Activated CD4-positive, alpha-beta T cell treated with anti-CD3 and anti-CD28 coated beads, Interleukin-10, Interleukin-2, amounts not matched to agents 100 ng/mL and 50 ng/mL, durations not matched to agents 16 hours and 8 hours (primary cell): ENCODE results near the gene GNPTAB.
"Not testable (repeated sequence)": the region's sequence is repeated elsewhere in the genome, so short reads cannot be mapped to it uniquely, and the experiment has no call there.

Experiments
- DNase-seq: peaks from one replicate; pipeline ENCODE4 v3.0.0-alpha.2; 2020

The GNPTAB gene

DNA sequence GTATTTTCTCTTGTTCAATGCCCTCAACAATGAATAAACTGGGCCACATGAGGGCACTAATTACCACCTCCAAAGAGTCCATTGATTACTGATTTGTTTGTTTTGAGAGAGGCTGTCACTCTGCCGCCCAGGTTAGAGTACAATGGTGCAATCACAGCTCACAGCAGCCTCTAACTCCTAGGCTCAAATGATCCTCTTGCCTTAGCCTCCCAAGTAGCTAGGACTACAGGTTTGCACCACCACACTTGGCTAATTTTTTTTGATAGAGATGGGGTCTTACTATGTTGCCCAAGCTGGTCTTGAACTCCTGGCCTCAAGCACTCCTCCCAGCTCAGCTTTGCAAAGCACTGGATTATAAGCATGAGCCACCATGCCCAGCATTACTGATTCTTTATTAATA, 63.2 kb downstream of the GNPTAB start:
- no peak for DNase-seq

DNA sequence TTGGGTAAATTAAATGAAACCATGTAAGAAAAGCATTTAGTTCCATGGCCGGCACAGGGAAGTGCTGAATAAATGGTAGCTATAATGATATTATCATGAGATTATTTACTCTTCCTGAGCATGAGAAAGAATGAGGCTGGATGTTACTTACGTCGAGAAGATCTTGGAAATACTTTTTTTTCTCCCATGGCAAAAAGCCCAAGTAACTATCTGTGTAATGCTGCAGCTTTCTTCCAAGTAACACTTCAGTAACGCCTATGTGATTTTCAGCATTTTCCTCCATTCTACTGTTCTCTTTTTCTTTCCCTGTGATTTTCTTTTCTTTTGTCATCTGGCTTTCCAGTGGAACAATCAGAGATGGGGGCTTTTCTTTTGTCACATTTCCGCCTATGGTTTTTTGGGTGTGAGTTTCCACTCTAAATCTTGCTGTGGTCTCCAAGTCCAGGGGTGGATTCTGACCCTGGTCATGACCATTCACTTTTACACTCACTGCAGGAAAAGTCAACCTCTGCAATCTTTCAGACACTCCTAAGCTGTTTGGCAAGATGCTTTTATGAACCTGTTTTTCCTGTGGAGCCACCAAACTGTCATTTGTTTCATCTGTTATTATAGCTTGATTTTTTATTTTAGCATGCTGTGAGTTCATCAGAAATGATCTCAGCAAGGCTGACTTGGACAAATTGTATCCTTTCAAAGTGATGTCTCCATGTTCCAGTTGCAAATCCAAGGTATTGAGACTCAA, 66.5 kb downstream of the GNPTAB start:
- DNase-seq: no peak

DNA sequence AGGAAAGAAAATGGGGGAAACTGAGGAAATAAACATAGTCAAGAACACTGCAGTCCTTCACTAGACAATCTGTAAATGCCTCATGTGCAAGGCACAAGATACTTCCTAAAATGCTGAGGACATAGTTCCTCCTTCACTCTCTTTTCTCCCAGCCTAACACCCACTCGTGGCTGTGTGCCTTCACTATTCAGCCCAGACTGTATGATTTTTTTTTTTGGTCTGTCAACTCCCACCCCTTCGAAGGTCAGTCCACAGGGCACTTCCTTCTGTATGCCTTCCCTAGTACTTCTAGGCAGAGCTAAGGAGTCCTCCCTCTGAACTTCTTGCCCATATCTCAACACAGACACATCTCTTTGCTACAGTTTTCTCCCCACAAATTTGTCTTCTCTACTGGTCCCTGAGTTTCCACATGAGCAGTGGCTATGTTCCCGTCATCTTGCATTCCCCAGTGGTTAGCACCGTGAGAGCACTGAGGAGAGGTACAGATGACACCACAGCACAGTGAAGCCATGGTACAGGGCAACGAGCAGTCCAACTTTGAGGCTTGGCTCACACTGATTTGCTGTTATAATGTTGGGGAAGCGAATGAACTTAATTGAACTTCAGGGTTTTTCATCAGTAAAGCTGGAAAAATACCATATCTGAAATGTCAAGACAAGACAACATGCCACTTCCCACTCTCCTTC, 67.4 kb downstream of the GNPTAB start:
- DNase-seq: no peak

DNA sequence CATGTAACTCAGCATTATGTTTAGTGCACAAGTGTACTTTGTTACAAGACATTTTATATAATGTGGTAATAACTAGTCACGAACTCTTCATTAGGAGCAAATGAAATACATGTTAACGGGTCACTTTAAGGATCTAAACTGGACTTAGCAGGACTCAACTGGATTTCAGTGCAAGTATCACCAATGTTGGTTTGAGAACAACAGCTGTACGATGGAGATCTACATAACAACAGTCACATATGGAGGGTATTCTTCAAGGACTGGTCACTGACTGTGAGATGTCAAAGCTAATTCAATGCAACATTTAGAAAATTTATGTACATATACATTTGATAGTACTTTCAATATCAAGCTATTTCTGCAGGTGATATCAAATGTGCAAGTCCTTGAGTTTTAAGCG, 69.0 kb downstream of the GNPTAB start:
- no peak for DNase-seq

DNA sequence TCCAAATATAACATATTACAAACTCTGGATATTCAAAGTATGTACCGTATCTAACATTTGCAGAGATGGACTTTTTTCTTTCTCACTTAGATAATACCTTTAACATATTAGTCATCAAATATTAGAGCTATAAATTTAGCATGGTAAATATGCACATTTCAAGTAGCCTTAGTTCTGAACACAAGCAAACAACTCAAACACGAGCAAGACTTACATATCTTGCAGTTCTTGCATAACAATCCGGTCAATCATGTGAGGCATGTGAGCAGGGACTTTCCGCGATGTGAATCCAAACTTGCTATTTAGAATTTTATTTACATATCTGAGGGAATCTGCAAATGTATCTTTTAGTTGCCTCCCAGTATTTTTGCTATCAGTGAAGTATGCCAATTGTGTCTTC, 69.4 kb downstream of the GNPTAB start:
- no peak for DNase-seq

DNA sequence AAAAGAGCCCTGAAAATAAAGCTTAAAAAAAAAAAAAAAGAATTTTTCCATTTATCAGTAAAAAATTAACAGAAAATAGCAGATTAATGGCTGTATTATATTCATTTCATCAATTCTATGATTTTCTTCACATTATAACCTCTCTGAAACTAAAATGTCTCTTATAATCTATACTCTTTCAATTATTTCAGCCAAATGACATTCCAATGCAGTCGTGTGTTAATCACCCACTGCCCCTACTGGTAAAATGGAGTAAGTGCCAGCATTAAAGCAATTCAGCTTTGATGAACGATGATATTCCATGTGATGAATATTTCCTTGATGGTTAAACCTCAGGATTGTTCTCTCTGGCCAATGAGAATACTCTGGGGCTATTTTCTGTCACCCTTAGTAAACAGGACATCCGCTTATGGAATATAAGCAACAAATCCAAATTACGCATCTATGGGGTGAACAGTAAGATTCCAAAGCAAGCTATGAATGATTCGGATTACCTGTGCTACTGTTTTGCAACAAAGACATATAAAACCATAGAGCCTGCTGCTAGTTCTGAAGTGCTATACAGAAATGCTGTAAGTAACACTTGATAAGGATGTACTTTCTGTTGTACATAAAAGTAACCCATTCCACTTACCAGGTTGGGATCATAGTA, 71.2 kb downstream of the GNPTAB start:
- peak; percentile 28 for DNase-seq

DNA sequence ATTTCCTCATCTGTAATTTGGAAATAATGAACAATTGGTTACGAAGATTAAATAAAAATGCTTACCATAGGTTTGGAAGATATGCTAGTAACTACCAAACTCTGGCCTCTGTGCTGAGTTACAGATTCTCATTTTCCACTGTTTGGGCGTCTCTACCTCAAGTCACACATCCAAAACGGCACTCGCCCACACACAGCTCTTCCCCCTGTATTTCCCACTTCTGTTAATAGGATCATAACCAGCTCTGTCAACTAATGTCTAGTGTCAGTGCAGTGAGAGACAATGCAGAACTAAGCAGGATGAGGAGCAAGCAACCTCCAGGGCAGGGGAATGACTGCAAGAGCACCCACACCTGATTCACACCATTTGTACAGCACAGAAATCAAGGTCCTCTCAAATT, 80.6 kb downstream of the GNPTAB start:
- DNase-seq: no peak

DNA sequence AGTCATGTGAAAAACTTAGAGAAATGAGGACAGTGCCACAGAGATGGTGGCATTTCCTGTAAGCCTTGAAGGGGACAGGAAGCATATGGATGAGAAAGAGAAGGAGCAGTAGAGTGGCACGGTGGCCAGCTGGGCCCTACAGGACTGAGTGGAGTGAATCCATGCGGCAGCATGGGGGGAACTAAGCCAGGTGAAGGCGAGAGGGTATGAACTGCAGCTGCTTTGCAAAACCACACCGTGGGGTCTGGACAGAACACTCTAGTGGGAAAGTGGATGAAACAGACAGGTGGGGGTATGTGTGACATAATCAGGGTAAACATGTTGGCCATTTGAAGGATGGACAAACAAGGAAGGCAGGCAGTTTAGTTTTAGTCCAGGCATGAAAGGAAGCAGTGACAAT, 81.1 kb downstream of the GNPTAB start:
- no peak for DNase-seq

DNA sequence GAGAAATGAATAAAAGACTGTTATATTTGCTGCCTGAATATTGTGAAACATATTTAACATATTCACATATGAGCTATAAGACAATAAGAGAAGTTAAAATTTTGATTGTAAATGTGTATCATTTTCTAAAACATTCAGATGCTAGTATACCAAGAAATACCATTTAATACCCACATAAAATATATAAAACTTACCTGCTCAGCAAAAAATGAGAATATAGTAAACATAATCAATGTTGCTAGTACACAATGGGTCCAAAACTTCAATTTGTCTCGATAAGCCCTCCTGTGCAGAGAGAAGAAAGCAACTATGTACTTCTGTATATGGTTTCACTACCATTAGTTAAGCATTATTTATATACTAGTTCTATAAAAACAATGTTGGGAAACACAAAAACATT, 81.9 kb downstream of the GNPTAB start:
- DNase-seq: no peak

DNA sequence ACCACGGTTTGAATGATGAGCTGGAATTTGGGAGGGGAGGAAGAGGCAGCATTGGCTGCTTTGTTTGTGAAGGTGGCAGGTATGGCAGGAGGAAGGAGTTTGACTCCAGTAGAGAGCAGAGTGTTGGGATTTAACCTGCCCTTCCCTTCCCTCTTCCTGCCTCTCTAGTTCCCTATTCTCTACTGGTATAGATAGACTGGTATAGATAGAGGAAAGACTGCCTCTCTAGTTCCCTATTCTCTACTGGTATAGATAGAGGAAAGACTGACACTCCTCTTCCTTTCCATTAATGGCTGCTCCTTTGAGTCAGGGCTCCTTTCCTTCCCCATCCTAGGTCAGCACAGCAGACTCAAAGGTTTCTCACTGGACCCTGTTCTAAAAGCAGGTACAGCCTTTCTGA, 83.1 kb downstream of the GNPTAB start:
- DNase-seq: no peak

DNA sequence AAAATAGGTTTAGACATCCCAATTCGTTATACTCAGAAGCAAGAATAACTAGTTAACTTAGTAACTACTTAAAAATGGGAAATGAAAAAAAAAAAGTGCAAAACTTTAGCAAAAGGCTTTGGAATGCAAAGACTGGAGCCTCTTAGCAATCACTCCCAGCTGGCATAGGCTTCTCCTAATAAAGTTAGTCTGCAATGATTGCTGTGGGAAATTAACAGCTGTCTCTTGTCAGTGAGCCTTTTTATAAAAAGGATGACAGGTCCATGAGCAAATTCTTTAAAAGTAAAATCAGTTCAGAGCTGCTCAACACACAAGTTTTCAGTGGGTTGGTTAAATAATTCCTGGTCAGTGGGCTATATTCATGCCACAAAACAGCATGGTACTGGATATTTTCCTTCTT, 84.1 kb downstream of the GNPTAB start:
- no peak for DNase-seq

DNA sequence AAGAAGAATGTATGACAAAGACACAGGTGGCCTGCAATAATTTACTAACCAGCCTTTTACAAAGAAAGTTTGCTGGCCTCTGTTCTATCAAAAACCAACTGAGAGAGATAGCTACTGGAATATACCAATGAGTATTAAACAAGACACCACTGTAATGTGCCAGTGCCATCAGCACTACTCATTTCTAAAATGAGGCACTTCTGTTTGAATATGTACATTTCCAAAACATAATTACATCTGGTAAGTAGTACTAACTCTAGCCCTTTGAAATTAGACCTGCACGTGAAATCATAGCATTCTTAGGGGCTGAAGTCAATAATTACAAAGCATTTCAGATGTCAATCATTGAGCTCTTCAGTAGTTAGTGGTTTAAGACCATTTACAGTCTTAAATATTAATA, 84.6 kb downstream of the GNPTAB start:
- no peak for DNase-seq

DNA sequence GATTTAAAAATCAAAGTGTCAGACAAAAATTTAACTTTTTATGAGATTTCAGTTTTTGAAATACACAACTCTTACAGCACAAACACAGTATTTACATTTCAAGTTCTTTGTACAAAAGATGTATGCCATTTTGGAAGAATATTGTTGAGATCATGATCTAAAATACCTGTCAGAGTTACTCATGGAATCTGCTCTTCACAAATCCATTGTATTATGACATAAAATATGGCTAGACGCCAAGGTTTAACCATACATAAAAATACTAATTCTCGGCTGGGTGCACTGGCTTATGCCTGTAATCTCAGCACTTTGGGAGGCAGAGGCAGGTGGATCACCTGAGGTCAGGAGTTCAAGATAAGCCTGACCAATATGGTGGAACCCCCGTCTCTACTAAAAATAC, 85.3 kb downstream of the GNPTAB start:
- DNase-seq: no peak

DNA sequence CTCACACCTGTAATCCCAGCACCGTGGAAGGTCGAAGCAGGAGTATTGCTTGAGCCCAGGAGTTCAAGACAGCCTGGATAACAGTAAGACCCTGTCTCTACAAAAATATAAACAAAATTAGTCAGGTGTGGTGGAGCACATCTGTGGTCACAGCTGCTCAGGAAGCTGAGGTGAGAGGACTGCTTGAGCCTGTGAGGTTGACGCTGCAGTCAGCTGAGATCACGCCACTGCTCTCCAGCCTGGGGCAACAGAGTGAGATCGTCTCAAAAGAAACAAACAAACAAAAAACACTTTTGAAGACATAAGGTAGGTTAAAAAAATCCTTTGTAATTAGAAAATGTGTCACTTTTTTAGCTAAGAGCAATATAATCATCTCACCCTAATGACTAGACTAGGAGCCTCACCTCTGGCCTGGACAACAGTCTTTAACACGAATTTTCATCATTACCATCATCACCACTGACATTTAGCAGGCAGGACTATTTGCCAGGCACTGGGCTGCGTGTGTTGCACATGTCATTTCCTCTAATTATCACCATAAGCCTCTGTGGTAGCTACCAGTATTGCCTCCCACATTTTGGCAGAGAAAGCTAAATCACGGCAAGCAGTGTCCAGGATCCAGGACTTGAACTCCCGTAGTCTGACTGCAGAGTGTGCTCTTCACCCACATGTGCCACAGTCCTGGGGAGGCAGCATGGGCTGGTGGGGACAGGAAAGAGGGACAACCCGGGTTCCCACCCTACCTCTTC, 86.9 kb downstream of the GNPTAB start:
- peak; percentile 12 for DNase-seq

DNA sequence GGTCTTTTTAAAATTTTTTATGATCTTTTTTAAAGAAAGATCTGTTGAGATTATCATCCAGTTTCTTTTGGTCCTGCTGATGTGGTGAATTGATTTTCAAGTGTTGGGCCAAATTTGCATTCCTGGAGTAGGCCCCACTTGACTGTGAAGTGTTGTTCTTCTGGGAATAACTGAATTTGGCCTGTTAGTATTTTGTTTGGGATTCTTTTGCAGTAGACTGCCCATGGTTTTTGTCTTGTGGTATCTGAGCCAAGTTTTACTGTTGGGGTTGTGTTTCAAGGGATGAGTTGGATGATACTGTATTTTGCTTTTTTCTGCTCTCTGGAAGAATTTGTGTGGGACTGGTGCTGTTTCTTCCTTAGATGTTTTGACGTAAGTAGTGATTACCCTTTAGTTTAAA, 87.5 kb downstream of the GNPTAB start:
- no peak for DNase-seq

DNA sequence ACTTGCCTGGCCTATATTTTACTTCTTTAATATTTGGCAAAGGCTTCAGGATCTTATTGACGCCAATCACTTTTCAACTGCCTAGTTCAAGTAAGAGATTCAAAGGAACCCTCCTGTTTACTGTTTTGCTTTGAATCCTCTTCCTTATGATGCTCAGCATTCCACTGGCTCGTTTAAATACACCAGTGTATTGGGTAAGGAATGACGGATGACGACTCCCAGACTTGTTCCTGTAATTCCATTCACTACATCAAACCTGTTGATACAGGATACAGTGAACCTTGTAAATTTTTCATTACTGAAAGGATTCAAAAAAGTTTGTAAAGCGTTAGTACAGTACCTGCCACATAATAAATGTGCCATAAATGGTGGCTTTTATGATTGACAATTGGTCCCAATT, 89.8 kb downstream of the GNPTAB start:
- DNase-seq: no peak

DNA sequence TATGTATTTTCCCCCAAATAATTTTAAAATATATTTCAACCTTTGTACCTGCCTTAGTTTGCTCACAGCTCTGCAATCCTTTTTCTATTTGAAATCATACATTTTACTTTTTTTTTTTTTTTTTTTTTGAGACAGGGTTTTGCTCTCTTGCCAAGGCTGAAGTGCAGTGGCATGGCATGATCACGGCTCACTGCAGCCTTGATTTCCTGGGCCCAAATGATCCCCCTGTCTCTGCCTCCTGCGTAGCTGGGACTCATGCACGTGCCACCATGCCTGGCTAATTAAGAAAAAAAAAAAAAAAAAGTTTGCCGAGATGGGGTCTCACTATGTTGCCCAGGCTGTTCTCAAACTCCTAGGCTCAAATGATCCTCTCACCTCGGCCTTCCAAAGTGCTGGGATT, 90.2 kb downstream of the GNPTAB start:
- no peak for DNase-seq

DNA sequence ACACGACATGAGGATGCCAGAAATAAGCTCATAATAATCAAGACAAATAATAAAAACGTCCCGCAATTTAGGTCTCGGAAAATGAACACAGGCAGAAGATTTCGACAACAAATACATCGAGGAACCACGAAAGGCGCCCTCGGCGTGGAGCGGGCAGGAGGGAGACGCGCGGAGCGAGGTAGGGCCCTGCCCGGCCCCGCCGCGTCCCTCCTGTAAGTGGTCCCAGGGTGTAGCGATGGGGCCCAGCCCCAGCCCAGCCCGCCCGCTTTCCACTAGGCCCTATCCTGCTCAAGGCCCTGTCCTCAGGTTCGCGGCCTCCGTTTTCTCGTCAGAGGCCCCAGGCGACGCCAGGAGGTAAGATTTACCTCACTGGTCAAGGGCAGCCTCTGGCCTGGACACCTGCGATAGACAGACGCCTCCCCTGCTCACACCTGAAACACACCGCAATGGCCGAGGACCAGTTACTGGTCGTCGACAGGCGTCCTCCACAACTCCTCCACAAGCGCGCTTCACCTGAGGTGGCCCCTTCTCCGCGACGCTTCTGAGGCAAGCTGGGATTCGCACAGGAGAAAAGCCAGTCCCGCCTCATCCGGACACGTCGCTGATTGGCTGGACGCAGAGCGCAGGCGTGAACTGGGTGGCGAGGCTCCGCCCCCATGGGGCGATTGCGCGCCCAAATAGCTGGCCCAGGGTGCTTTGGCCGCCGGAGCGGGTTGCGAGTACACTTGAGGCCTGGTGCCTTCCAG, 91.7 kb downstream of the GNPTAB start, which contains the start of gene SYCP3:
Gene SYCP3, minus strand, starts transcription at position 543 of the 746 bp plus-strand sequence. CDS start 1,527 bp downstream, outside the sequence.
- DNase-seq: no peak

DNA sequence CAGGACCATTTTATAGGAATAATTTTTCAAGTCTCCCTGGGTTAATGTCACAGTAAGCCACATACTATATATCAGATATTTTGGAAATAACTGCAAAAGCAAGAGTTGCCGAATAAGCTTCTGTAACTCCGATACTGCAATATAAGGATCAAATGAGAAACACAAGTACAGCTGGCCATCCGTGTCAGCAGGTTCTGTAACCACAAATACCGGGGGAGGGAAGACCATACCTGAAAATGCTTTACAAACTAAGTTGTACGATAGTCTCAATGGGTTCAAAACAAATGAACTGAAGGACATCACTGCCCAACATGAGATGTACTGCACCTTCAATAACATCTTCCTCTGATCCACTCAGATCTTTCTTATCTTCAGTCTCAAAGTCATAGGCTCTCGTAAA, 93.3 kb downstream of the GNPTAB start:
- no peak for DNase-seq

DNA sequence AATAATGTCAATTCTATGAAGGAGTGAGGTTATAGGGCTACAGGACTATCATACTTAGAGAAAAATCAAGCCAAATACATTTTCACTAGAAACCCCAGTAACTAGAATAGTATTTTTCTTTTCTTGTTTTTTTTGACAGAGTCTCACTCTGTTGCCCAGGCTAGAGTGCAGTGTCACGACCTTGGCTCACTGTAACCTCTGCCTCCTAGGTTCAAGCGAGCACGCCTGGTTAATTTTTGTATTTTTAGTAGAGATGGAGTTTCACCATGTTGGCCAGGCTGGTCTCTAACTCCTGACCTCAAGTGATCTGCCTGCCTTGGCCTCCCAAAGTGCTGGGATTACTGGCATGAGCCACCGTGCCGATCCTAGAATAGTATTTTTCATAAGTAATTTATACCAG, 96.3 kb downstream of the GNPTAB start:
- DNase-seq: not testable (repeated sequence)

DNA sequence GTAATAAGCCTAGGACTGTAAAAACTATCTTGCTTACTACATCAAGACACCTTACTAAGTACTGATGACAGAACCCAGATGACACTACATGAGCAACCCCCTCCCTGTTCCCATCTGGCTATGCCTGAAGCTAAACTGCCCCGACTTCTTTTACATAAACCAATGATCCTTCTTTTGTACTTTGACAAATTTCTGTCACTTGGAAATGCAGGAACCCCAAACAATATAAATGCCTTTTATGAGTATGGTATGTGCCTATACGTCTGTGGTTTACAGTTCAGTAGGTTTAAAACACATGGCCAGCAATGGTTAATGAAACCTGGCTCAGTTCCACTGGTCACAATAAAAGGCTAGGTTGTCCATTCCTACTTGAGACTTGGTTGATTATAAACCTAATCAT, 97.6 kb downstream of the GNPTAB start:
- no peak for DNase-seq

DNA sequence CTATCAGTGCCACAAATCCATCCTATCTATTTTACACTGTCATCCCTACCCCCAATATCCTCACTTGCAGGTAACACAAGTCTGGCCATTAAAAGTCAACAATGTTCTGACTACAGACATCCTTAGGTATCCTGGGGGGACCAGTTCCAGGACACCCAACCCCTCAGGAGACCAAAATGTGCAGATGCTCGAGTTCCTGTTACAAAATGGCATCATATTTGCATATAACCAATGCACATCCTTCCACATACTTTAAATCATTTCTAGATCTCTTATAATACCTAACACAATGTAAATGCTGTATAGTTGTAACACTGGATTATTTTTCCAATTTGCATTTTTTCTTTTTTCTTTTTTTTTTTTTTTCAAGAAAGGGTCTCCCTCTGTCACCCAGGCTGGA, 98.4 kb downstream of the GNPTAB start:
- DNase-seq: no peak

DNA sequence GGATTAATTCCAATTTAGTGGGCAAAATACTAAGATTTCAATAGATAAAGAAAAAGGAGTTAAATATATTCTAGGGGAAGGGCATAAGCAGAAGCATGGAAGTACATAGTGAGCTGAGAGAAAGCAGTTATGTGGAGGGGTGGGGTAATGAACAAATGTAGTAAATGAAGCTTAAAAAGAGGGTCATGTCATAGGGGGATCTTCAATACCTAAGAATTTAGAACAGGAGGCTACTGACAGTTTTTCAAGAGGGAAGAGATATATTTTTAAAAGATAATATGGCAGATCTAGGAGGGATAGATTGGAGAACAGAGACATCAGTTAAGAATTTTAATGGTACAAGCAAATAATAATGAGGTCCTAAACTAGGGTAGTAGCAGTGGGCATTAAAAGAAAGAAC, 100.9 kb downstream of the GNPTAB start:
- DNase-seq: no peak
